Stimulated activated naive CD4-positive, alpha-beta T cell treated with Interleukin-2 at 50 U/mL for 16 hours (primary cell): ENCODE results near the gene SLC7A5.
"Not testable (repeated sequence)": the region's sequence is repeated elsewhere in the genome, so short reads cannot be mapped to it uniquely, and the experiment has no call there.

Source experiments
- DNase-seq: peaks from one replicate; lab custom pipeline; 2025; lab: John Stamatoyannopoulos, UW

Gene SLC7A5

DNA sequence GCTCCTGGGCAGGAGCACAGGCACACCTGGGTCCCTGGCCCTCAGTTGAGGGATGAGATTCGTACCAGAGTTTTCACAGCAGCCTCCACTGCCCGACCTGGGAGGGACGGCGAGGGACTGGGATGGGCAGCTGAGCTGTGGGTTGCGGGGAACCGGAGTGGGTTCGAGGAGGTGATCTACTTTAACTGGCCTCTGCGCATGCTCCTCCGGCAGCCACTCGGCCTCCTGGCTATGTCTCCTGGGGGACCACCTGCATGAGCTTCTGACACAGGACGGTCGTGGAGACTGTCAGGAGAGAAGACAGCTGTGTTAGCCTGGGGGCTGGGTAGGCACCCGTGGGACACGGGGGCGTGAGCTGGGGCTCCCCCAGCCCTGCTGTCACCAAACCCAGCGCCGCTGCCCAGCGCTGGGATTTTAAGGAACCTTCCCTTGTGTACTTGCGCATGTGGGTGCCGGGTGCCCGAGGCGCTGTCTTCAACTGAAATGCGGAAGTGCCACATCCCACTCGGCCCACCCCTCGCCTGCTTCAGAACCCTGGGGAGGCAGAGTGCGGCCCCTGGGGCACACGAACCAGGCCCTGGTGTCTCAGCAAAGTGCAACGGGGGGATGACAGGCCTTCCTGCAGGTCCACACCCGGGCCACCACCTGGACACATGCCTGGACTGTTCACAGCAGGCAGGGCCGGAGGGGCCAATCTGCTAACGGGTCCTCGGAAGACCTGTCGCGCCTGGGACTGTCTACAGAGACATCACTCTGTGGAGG lies 36.4 kb downstream of the SLC7A5 start:
- no peak for DNase-seq

DNA sequence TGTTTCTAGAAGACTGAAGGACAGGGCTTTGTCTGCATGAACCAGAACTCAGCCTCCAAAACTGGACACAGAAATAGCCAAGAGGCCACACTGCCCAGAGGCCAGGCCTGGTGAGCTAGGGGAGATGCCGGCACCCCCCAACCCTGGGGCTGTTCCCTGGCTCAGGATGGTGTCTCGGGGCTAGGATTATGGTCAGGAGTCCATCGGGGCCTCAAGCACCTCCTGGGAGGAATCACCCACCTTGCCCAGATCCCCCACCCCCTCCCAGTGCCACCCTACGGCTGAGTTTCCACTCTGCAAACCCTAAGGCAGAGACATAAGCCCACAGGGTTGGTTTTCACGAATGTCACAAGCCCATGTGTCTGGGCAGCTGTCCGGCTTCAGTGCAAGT lies 37.2 kb downstream of the SLC7A5 start:
- DNase-seq = no peak

DNA sequence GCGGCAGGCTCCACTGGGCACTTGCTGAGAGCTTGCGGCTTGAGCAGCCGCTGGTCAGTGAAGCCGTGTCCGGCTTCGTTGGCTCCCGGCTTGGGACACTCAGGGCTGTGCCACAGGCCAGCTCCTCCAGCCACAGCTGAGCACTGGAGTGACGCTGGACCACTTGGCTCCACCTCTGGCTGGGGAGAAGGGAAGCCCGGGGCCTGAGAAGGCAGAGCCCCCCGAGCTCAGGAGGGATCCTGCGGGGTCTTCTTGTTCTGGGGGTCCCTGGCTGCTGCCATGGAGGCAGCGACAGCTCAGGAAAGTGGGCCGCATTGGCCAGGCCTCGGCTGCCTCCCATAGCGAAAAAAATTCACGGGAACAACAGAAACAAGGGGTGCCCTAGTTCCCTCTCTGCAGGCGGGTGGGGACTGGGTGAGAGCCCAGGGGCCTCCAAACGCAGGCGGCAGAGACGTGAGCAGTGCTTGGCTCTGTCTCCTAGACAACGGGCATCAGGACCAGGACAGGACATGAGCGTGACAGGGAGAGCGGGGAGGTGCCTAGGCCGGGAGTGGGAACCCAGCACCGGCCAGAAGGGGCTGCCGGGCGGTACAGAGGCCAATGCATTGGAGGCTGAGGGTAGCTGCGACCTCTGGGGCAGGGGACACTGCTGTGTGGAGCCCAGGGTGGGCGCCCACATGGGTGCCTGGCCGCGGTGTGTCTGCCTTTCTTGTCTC lies 37.7 kb downstream of the SLC7A5 start:
- no peak for DNase-seq

DNA sequence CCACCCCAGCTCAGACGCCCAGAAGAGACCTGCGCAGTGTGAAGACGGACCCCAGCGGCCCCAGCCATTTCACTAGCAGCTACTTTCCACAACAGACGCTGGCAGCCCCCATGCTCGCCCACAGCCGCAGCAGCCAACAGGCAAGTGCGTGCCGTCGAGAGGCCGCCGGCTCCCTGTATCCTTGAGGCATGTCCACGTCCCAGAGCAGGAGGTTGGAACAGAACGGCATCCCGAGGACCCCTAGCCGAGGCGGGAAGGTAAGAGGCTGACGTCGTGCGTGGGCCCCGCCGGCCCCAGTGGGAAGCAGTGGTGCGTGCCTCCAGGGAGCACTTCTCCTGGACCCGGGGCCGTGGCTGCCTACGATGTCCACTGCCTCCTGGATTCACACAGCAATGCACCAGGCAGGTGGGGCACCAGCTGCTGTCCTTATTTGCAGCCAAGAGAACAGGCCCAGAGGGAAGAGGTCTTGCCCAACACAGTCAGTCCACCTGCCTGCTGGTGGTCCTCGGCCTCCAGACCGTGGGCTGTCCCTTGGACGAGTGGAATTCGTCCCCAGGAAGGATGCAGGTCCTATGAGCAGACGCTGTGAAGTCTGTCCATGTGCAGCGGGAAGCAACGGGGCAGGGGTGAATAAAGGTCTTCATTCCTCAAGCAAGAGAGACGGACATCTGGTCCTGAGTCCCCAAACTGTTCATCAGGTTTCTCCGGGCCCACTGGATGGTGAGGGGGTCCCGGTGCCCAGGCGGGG lies 38.5 kb downstream of the SLC7A5 start:
- DNase-seq = no peak

DNA sequence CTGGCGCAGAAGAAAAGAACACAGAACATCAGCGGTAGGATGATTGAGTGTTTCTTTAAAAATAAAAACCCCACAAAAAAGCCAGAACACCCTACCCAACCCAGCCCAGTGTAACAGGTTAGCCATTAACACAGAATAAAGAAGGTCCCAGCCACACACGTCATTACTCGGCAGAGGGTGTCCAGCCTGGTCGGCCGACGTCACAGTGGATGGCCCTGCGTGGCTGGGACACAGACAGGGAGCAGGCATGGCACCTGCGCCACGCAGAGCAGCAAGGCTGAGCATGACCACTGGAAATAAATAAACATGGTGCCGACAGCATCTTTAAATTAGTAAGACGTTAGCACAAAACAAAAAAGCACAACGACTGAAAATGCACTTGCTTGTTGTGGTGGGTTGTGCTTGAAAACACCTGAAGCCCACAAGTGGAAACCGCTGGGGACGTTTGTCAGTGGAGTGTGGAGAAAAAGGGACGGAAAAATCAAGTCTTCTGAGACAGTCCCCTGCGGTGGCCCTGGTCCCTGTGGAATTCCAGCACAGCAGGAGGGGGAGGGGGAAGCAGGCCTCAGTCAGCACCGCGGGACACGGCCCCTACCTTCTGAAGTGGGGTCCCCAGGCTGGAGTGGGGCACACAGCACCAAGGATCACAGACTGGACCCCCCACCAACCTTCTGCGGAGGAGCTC lies 39.2 kb downstream of the SLC7A5 start:
- no peak for DNase-seq

DNA sequence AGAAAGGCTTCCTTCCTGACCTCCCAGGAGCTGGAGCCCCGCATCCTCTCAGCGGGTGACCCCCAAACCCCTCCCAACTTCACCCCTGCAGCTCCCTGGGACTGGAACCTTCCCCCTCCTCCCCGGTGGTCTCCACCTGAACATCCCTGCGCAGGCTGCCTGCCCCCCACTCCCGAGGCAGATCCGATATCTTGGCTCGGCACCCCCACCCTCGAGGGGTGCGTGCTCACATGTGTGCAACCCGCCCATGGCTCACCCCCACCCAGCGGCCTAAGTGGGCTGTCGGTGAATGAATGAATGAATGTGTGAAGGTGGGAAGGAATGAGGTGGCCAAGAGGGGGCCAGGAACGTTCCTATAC lies 39.7 kb downstream of the SLC7A5 start:
- no peak for DNase-seq

DNA sequence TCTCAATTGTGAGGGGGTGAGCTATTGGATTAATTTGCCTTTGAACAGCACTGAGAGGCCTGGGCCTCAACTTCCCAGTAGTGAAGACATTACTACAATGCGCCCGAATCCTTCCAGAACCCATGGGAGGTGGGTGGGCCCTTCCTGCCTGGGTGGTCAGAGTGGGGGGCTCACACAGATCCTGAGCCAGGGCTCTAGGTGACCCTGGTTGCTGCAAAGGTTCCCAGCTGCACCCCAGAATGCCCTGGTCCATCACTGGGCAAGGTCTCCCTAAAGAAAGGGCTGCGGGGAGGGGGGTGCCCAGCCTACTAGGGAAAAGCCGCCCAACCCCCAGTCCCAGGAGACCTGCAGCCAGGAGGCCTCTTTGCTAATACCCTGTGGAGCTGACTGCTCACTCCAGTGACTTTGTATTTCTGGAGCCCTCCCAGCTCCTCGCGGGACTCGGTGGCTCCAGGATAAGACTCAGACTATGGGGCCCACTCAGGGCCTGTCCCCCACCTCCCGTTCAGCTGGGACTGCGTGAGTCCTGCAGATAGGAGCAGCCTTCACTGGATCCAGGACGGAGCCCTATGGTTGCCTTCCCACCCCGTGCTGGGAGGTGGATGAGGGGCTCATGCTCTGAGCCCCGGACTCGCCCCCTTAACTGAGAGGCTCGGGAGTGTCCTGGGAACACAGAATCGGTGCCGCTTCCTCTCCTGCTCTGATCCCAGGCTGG lies 40.2 kb downstream of the SLC7A5 start:
- no peak for DNase-seq

DNA sequence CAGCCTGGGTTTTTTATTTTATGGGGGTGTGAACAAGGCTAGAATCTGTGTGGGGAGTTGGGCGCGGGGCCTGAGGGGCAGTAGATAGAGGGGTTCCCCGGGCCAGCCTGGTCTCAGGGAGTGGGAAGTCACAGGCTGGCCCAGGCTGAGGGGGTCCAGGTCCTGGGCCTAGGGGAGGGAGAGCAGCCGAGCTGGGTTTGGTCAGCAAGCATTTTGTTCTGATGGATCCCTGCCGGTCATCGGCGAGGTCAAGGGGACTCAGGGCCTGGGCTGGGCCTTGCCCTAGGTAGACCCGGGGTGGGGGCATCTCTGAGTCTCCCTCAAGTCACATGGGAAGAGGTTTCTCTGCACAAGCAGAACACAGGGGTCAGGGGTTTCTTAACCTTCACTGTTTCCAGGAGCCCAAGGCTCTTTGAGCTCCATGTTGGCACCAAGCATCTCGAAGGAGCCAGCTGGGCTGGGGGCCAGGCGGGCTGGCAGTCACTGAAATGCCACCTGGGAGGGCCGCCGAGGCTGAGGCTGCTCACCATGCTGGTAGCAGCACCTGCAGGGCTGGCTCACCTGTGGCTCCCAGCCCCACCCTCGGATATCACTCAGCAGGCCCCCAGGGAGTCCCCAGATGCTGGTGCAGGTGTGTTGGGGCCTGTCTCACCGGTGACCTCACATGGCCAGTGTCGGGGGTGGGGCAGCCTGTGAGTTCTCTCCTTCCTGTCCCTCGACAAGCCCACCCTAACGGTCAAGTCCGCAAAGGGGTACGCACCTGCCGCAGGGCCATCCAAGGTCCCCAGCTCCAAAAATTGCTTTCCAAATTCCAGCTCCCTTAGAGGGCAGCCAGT lies 41.0 kb downstream of the SLC7A5 start:
- DNase-seq = no peak

DNA sequence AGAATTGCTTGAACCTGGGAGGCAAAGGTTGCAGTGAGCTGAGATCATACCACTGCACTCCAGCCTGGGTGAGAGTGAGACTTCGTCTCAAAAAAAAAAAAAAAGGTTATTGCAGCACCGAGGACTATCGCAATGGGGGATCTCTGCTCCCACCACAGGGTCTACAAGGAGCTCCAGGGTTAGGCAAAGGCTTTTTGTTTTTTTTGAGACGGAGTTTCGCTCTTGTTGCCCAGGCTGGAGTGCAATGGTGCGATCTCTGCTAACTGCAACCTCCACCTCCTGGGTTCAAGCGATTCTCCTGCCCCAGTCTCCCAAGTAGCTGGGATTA lies 41.8 kb downstream of the SLC7A5 start:
- not testable (repeated sequence) for DNase-seq

DNA sequence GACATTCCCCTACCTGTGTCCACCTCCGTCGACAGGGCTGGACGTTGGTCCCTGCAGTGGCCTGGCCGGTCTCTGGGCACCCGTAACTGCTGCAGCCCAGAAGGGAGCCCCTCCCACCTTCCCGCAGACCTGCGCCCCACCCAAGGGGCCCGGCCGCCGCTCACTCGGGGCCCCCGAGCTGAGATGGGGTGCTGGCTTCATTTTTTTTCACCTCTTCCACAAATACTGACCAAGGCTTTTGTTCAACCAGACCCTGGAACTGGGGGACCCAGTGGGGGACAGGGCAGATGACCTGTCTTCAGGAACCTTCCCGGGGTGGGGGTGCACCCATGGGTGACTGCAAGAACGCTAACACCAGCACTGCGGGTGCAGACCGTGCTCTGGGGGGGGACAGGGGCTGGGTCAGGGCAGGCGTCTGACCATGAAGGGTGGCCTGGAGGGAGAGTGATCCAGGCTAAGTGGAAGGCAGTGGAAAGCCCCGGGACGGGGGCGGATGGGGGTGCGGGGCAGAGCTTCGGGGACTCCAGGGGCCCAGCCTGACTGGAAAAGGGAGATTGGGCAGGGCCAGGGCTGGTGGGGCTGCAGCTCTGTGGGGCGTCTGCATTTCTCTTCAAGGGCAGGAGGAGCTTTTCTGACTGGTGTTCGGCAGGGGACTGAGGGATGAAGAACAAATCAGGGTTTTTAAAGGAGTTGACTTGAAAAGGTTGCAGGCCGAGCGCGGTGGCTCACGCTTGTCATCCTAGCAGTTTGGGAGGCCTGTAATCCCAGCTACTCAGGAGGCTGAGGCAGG lies 42.3 kb downstream of the SLC7A5 start:
- no peak for DNase-seq

DNA sequence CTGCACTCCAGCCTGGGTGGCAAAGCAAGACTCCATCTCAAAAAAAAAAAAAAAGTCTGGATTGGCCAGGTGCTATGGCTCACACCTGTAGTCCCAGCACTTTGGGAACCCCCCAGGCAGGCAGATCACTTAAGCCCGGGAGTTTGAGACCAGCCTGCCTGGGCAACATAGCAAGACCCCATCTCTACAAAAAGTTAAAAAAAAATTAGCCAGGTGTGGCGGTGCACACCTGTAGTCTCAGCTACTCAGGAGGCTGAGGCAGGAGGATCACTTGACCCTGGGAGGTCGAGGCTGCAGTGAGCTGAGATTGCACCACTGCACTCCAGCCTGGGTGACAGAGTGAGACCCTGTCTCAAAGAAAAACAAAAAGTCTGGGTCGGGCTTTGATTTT lies 42.9 kb downstream of the SLC7A5 start:
- not testable (repeated sequence) for DNase-seq

DNA sequence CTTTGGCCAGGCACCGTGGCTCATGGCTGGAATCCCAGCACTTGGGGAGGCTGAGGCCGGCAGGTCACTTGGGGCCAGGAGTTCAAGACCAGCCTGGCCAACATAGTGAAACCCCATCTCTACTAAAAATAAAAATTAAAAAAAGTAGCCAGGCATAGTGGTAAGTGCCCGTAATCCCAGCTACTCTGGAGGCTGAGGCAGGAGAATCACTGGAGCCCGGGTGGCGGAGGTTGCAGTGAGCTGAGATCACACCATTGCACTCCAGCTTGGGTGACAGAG lies 43.5 kb downstream of the SLC7A5 start:
- not testable (repeated sequence) for DNase-seq

DNA sequence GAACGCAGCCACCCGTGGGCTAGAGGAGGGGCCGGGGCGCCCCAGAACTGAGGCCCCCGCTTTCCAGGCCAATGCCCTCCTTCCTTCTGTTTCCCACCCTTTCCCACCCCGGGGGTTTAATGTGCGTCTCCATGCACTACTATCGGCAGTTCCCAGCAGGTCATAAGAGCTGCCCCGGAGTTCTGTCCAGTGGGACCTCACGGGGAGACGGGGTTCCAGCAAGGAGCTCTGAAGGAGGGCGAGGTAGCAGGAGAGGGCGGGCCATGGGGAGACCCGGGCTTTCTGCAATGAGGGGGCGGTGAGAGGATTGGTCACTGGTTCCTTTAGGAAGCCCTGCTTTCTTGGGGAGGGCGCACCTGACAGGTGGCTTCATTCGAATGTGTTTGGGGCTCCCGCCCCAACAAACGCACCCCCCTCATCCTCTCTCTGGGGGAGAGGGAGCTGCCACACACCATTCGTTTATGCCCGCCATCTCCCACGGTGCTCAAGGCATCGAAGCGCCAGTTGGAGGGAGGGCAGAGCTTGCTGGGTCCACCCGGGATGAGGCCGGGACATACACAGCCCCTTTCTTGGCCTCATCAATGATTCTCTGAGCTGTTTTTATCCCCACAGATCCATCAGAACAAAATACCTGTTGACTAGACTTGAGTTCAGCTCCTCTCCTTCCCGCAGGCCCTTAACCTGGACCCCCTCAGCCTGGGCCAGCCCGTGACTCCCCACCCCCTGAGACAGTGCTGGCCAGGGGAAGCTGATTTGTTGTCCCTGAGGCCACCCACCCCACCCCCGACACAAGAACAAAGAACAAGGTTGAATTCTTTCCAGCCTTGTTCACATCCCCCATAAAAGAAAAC lies 44.1 kb downstream of the SLC7A5 start:
- DNase-seq = no peak

DNA sequence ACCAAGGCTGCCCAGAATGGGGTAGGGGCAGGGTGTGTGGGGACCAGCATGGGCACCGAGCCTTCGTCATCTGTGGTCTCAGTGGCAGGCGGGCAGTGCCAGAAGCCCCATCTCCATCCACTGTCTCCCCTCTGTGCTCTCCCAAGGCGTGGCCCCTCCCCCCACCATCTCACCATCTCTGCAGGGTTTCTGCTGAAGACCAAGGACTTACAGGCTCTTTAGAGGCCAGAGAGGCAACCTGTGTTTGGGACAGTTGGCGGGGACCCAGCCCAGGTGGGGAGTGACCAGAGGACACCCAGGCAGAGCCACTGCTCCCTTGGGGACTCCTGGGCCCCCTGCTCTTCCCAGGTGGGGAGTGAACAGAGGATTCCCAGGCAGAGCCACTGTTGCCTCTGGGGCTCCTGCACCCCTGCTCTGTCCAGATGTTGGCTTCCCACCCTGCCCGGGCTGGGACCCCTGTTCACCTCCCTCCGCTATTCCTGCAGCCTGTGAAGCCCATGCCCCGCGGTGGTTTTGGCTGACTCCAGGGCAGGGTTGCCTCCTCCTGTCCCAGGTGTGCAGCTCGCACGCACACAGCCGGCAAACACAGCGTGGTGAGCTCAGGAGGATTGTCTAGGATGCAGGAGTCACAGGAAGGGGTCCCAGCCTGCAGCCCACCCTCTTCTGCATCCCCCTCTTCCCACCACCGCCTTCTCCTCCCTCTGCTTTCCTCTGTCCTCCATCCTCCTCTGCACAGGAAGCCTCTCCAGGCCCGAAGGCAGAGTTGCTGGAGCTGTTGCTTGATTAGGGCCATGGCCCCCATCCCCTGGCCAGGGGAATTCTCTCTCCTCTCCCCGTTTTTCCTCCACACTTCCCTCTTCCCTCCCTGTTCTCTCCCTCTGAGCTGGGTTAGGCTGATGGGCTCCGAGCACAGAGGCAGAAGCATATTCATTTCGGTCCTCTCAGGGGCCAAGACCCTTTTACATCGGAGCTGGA lies 45.0 kb downstream of the SLC7A5 start:
- DNase-seq = no peak

DNA sequence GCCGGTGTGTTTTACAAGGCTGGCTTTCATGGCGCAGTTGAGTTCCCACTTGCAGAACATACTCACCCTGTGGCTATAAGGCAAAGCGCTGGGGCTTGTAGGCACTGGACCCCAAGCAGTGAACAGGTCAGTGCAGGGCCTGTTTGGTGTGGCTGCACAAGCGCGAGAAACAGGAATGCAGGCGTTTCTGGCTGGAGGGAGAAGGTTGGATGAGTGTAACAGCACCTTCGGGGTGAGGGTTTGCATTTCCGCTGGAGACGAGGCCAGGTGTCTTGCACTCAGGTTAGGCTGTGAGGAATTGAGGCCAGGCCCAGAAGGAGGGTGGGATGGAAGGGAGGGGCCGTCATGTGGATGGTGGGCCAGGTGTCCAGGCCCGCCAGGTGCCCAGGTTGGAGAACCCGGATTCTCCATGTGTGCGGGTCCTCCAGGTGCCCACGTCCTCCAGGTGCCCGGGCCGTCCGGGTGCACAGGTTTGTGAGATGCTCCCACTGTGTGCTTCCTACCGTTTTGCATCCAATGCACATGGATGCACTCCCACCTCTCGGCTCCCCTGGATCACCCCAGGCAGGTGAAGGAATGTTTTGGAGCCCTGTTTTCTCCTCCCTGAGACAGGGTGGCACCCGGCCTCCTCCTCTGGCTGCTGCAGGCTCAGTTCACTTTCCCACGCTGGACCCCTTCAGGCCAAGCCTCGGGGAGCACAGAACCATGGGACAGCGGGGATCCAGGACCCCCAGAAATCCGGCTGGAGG lies 46.0 kb downstream of the SLC7A5 start:
- DNase-seq = no peak

DNA sequence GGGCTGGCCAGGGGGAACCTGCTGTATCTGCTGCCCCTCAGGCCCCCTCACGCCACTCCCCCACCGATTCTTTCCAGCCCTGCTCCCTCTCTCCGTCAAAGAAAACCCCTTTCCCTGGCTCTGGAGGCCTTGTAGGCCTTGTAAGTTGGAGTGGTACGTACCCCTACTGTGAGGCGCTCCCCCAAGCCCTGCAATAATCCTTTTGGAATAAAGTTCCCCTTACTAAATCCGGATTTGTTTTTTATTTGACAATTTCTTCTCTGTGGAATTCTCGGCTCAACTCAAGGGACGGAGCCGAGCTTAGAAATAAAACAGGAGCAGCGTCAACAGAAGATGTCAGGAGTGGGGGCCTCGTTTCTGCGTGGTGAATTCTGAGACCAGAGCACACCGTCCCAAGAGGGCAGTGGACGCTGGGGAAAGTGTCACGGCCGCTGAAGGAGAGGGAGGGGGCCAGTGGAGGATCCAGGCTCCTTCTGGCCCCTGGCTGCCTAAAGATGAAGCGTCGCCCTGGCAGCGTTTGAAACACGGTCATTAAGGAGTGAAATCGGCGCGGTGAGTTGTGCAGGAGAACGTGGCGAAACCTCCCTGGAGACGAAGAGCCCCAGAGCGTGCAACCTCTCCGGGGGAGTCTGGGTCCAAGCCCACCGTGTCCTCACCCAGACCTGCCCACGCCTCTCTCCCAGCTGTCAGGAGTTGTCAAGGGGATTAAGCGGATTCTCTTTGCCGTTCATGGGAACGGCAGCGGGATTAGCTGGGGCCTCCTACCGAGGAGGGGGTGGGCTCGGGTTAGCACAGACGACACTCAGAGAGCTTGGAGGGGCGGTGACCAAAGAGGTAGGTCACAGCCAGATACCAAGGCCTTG lies 47.0 kb downstream of the SLC7A5 start:
- no peak for DNase-seq
